ENCODE measurements around the gene SLX4IP.

Gene SLX4IP

DNA sequence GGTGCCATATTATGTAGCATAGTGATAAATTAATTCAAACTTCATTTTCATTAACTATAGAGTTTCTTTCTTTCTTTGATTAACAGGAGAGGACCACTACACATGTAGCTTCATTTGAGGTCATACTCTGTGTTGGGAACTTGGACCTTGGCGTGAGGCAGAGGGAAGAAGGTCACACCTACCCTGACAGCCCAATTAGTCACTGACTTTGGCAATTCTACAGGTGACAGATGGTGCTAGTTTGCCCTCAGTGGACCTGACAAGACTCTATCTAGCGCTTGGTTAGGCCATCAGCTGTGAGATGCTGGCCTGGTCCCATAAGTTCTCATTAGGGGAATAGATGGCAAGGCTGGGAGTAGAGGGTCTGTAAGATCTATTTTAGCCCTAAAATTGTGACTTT, 14.2 kb downstream of the SLX4IP start:
- TF ChIP-seq CTCF (IDR thresholded peaks at IDR 0.05; ENCODE audit: low read length, missing control alignments): no peak
- DNase-seq (ENCODE audit: low read depth): no peak
- H3K4me3 ChIP-seq (replicated peaks; ENCODE audit: low read depth, low read length): no peak overlapping the region

GRCh38 chr20:10453241-10453640, 18.1 kb downstream of the SLX4IP start:
- no peak for DNase-seq (ENCODE audit: low read depth)
- no peak for TF ChIP-seq CTCF (IDR thresholded peaks at IDR 0.05; ENCODE audit: low read length, missing control alignments)
- no peak overlapping the region for H3K4me3 ChIP-seq (replicated peaks; ENCODE audit: low read depth, low read length)

- no peak for DNase-seq (ENCODE audit: low read depth)
- TF ChIP-seq CTCF (IDR thresholded peaks at IDR 0.05; ENCODE audit: low read length, missing control alignments): no peak
- no peak overlapping the region for H3K4me3 ChIP-seq (replicated peaks; ENCODE audit: low read depth, low read length)
Observed at GRCh38 chr20:10454151-10454750, 19.1 kb downstream of the SLX4IP start.

DNA sequence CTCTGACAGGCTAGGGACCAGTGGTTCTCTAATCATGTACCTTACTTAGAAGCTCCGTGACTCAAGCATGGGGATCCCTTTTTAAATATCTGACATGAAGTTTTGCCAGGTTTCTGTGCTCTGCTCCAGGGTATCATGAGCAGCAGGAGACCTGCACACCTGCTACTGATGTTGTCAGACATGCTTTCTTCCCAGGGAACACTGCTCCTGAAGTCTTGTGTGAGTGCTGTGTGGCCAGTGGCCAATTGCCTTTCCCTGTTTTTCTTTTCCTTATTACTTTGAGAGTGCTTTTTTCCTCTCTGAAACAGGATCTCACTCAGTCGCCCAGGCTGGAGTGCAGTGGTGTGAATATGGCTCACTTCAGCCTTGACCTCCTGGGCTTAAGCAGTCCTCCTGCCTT, 26.4 kb downstream of the SLX4IP start:
- no peak overlapping the region for H3K4me3 ChIP-seq (replicated peaks; ENCODE audit: low read depth, low read length)
- TF ChIP-seq CTCF (IDR thresholded peaks at IDR 0.05; ENCODE audit: low read length, missing control alignments): no peak
- DNase-seq (ENCODE audit: low read depth): no peak

DNA sequence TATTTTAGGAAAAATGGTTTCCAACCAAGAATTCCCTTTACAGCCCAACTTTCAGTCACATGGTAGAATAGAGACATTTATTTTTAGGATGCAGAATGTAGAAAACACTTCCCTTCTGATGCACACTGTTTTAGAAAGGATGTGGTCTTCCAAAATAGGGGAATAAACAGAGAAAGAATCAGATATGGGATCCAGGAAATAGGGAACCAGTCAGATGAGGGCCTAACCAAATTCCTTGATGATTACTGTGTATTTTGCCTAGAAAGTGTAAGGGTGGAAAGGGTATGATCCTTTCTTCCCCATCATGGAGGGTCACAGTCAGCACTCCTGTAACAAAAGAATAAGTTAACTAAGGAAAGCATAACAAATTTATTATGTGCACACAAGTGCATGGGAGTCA, 27.4 kb downstream of the SLX4IP start:
- H3K4me3 ChIP-seq (replicated peaks; ENCODE audit: low read depth, low read length): no peak overlapping the region
- no peak for TF ChIP-seq CTCF (IDR thresholded peaks at IDR 0.05; ENCODE audit: low read length, missing control alignments)
- DNase-seq (ENCODE audit: low read depth): no peak

DNA sequence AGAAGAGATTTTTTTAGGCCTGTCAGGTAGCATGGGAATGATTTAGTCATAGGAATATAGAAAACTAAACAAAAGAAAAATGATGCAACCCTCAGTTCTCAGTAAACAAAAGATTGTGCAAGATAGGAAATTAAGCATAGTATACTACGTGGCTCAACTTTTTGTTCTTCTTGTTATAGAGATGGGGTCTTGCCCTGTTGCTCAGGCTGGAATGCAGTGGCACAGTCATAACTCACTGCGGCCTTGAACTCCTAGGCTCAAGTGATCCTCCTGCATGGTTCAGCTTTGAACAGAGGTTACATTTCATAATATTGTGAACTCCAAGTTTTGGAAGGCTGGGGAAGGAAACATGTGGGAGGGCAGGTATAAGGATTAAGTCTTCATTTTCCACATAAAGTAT, 28.5 kb downstream of the SLX4IP start:
- TF ChIP-seq CTCF (IDR thresholded peaks at IDR 0.05; ENCODE audit: low read length, missing control alignments): no peak
- no peak overlapping the region for H3K4me3 ChIP-seq (replicated peaks; ENCODE audit: low read depth, low read length)
- peak; percentile 35 for DNase-seq (ENCODE audit: low read depth)

- no peak for TF ChIP-seq CTCF (IDR thresholded peaks at IDR 0.05; ENCODE audit: low read length, missing control alignments)
- no peak overlapping the region for H3K4me3 ChIP-seq (replicated peaks; ENCODE audit: low read depth, low read length)
- no peak for DNase-seq (ENCODE audit: low read depth)
Observed at GRCh38 chr20:10465135-10465534, 30.0 kb downstream of the SLX4IP start.

Data from fibroblast of pulmonary artery (primary cell).